A549 (cell line): ENCODE measurements around the gene GORASP1. TPM values are rescaled to one million over a fixed set of nuclear protein-coding genes. Genes with fewer than 3 reads are reported as not detected.

Experiments
- ATAC-seq, 2 experiments: fragments of 200-7000 bp in 1 of 2; fragments of >200 bp in 1 of 2; cut with Nextera tagmentation in 1 of 2; cut with Tn5 transposase in 1 of 2; 3 replicates each; pipeline versions ENCODE4 v1.8.0 to v1.9.1; 2018 to 2020; ENCODE audit warnings: mild to moderate bottlenecking in 1 of 2, moderate library complexity in 1 of 2
- CTCF ChIA-PET: fragments of 300-600 bp; sonication (Branson Sonifier 250); formaldehyde crosslinking; extraction: SDS; loops from one replicate; lab custom pipeline; 2021; ENCODE audit warnings: antibody characterized with exemption, inconsistent platforms; lab: Yijun Ruan, JAX
- POLR2A ChIA-PET: fragments of 350-600 bp; formaldehyde crosslinking; extraction: SDS; loops from one replicate; lab custom pipeline; 2021; ENCODE audit warnings: antibody characterized with exemption, inconsistent platforms; lab: Yijun Ruan, JAX
- DNase-seq, 2 experiments: peaks; one replicate each; pipeline versions ENCODE4 v3.0.0 to v3.0.0-alpha.2; 2011 to 2016; ENCODE audit warnings: low read depth in 1 of 2, low spot score in 1 of 2
- FAIRE-seq: peaks from 2 replicates; lab custom pipeline; 2011; peaks lifted over from hg19 to GRCh38; lab: Jason Lieb, UNC
- H3K27ac ChIP-seq, 2 experiments: fragments of >200 bp; sonication (Bioruptor Twin); formaldehyde crosslinking; 3 replicates each; pipeline ENCODE4 v1.5.1; 2016 to 2017
- H3K4me1 ChIP-seq: fragments of >200 bp; sonication (Bioruptor Twin); formaldehyde crosslinking; 3 replicates; pipeline ENCODE4 v1.6.1; 2016
- H3K4me2 ChIP-seq: fragments of >200 bp; sonication (Bioruptor Twin); formaldehyde crosslinking; 3 replicates; pipeline ENCODE4 v1.6.1; 2016
- H3K4me3 ChIP-seq: fragments of >200 bp; sonication (Bioruptor Twin); formaldehyde crosslinking; 3 replicates; pipeline ENCODE4 v1.5.1; 2016
- H3K9me3 ChIP-seq: fragments of >200 bp; sonication (Bioruptor Twin); formaldehyde crosslinking; 3 replicates; pipeline ENCODE4 v1.6.1; 2016
- CHD2 ChIP-seq: fragments of 150-350 bp; IDR thresholded peaks from 2 replicates; pipeline ENCODE4 v1.6.1; 2014; ENCODE audit warnings: low read length; ENCODE audit not compliant: partially characterized antibody
- CHD4 ChIP-seq: fragments of 200-600 bp; sonication (generic); IDR thresholded peaks from 2 replicates; pipeline ENCODE4 v1.6.1; 2016; ENCODE audit warnings: antibody characterized with exemption, mild to moderate bottlenecking, borderline replicate concordance
- EHF ChIP-seq: fragments of 250-450 bp; sonication (Bioruptor Pico); IDR thresholded peaks from 2 replicates; pipeline ENCODE4 v1.5.0; 2020; ENCODE audit warnings: mild to moderate bottlenecking
- EP300 ChIP-seq, 2 experiments: fragments of >200 bp; sonication (Bioruptor Twin); formaldehyde crosslinking; IDR thresholded peaks; 2 replicates in 1 of 2; 3 replicates in 1 of 2; pipeline ENCODE4 v1.6.1; 2016 to 2017
- ESRRA ChIP-seq: fragments of 150-350 bp; IDR thresholded peaks from 2 replicates; pipeline ENCODE4 v1.6.1; 2014; ENCODE audit warnings: mild to moderate bottlenecking, low read length, borderline replicate concordance
- FOXS1 ChIP-seq: fragments of 250-450 bp; sonication (Bioruptor Pico); IDR thresholded peaks from 2 replicates; pipeline ENCODE4 v1.5.0; 2020; ENCODE audit warnings: mild to moderate bottlenecking, moderate library complexity
- GATA3 ChIP-seq: IDR thresholded peaks from 2 replicates; pipeline ENCODE4 v1.6.1; 2012; ENCODE audit warnings: borderline replicate concordance
- HDAC2 ChIP-seq: fragments of 200-600 bp; sonication (generic); IDR thresholded peaks from 2 replicates; pipeline ENCODE4 v1.6.1; 2016
- JUNB ChIP-seq: fragments of >200 bp; sonication (Bioruptor Twin); formaldehyde crosslinking; IDR thresholded peaks from 2 replicates; pipeline ENCODE4 v1.6.1; 2016
- KDM1A ChIP-seq: fragments of 200-600 bp; sonication (generic); IDR thresholded peaks from 2 replicates; pipeline ENCODE4 v1.6.1; 2016; ENCODE audit warnings: low read depth, mild to moderate bottlenecking
- MAFK ChIP-seq: fragments of 450-650 bp; IDR thresholded peaks from 2 replicates; pipeline ENCODE4 v1.6.1; 2014; ENCODE audit not compliant: partially characterized antibody
- MAZ ChIP-seq: fragments of 150-350 bp; IDR thresholded peaks from 2 replicates; pipeline ENCODE4 v1.6.1; 2014; ENCODE audit warnings: antibody characterized with exemption, low read depth, low read length, borderline replicate concordance
- MYC ChIP-seq: IDR thresholded peaks from 2 replicates; pipeline ENCODE4 v1.6.1; 2012; ENCODE audit warnings: mild to moderate bottlenecking, inconsistent platforms, low read length, improper control_type of control experiment, borderline replicate concordance
- POLR2AphosphoS2 ChIP-seq: conservative IDR thresholded peaks from 2 replicates; pipeline ENCODE4 v1.6.1; 2012; ENCODE audit warnings: low read length, improper control_type of control experiment, inconsistent platforms
- RAD21 ChIP-seq, 2 experiments: fragments of >200 bp in 1 of 2; sonication (Bioruptor Twin) in 1 of 2; formaldehyde crosslinking in 1 of 2; IDR thresholded peaks in 1 of 2; conservative IDR thresholded peaks in 1 of 2; 2 replicates in 1 of 2; 3 replicates in 1 of 2; pipeline ENCODE4 v1.6.1; 2012 to 2018; ENCODE audit warnings: inconsistent platforms in 1 of 2
- RARB ChIP-seq: fragments of 250-450 bp; sonication (Bioruptor Pico); IDR thresholded peaks from 2 replicates; pipeline ENCODE4 v1.8.0; 2021; ENCODE audit warnings: mild to moderate bottlenecking, moderate library complexity
- RFX5 ChIP-seq: fragments of 450-650 bp; IDR thresholded peaks from 2 replicates; pipeline ENCODE4 v1.7.1; 2014; ENCODE audit warnings: antibody characterized with exemption, mild to moderate bottlenecking, moderate library complexity
- TFCP2L1 ChIP-seq: fragments of 250-450 bp; sonication (Bioruptor Pico); IDR thresholded peaks from 2 replicates; pipeline ENCODE4 v1.5.0; 2021; ENCODE audit warnings: mild to moderate bottlenecking
- ZFP36 ChIP-seq: fragments of 450-650 bp; IDR thresholded peaks from 2 replicates; pipeline ENCODE4 v1.6.1; 2014; ENCODE audit warnings: borderline replicate concordance; ENCODE audit not compliant: partially characterized antibody
- WGBS: methylation state at CpG from one replicate; pipeline ENCODE4 v1.1.6; 2017; ENCODE audit errors: missing lambda C conversion rate; 5-methylcytosine and 5-hydroxymethylcytosine counted together
- polyA plus RNA-seq, 4 experiments: library from polyadenylated mRNA; depleted of rRNA in 3 of 4; stranded (reverse); fragments of >200 nt; fragmentation: RNase III in 1 of 4; extraction: RNeasy Plus Mini Kit Qiagen cat#74134 plus additional on column Dnase treatment in 1 of 4; gene quantifications; 2 replicates in 3 of 4; 3 replicates in 1 of 4; pipeline ENCODE4 v1.2.3, GENCODE V29; 2011 to 2017
- TF ChIP-seq, protein P1 (sequence below): fragments of 150-350 bp; IDR thresholded peaks from 2 replicates; pipeline ENCODE4 v1.6.1; 2014; ENCODE audit warnings: low read depth, mild to moderate bottlenecking, low read length
- TF ChIP-seq, protein P2 (sequence below): fragments of 250-450 bp; sonication (Bioruptor Pico); IDR thresholded peaks from 2 replicates; pipeline ENCODE4 v1.5.0; 2021; ENCODE audit warnings: mild to moderate bottlenecking, moderate library complexity, borderline replicate concordance
- TF ChIP-seq, protein P3 (sequence below): fragments of 450-650 bp; IDR thresholded peaks from 2 replicates; pipeline ENCODE4 v1.6.1; 2014; ENCODE audit warnings: antibody characterized with exemption
- TF ChIP-seq, protein P4 (sequence below): fragments of >200 bp; sonication (Bioruptor Twin); formaldehyde crosslinking; IDR thresholded peaks from 3 replicates; pipeline ENCODE4 v1.6.1; 2016
- TF ChIP-seq, protein P5 (sequence below): fragments of 200-600 bp; sonication (generic); IDR thresholded peaks from 2 replicates; pipeline ENCODE4 v1.6.1; 2016; ENCODE audit warnings: antibody characterized with exemption, mild to moderate bottlenecking, moderate library complexity
- TF ChIP-seq, protein P6 (sequence below): fragments of >200 bp; sonication (Bioruptor Twin); formaldehyde crosslinking; IDR thresholded peaks from 2 replicates; pipeline ENCODE4 v1.6.1; 2016

The GORASP1 gene
- polyA plus RNA-seq, 2 of the 4 experiments (the other 2 are of a cell fraction), result 30.3 to 32.3 TPM

DNA sequence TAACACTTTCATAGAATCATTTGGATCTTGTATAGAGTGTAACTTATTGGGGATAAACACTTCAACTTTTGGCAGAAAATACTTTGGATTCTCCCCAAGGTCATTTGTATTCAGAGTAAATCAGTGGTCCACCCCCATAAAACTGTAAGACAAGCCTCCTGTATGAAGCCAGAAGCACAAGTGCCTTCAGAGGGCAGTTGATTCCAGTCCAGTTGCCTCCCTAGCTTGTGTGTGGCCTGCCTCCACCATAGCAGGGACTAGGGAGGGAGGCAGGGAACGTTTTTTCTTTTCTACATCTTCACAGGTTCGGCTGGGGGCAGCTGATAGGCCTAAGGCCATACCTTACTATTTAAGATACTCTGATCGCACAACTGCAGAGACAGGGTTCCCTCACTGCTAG, 11.6 kb downstream of the GORASP1 start:
- no peak for FAIRE-seq
- no peak for TF ChIP-seq TFCP2L1 (CRISPR knock-in tag)
- TF ChIP-seq, protein P1, sequence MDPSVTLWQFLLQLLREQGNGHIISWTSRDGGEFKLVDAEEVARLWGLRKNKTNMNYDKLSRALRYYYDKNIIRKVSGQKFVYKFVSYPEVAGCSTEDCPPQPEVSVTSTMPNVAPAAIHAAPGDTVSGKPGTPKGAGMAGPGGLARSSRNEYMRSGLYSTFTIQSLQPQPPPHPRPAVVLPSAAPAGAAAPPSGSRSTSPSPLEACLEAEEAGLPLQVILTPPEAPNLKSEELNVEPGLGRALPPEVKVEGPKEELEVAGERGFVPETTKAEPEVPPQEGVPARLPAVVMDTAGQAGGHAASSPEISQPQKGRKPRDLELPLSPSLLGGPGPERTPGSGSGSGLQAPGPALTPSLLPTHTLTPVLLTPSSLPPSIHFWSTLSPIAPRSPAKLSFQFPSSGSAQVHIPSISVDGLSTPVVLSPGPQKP, result no peak
- TF ChIP-seq, protein P2, sequence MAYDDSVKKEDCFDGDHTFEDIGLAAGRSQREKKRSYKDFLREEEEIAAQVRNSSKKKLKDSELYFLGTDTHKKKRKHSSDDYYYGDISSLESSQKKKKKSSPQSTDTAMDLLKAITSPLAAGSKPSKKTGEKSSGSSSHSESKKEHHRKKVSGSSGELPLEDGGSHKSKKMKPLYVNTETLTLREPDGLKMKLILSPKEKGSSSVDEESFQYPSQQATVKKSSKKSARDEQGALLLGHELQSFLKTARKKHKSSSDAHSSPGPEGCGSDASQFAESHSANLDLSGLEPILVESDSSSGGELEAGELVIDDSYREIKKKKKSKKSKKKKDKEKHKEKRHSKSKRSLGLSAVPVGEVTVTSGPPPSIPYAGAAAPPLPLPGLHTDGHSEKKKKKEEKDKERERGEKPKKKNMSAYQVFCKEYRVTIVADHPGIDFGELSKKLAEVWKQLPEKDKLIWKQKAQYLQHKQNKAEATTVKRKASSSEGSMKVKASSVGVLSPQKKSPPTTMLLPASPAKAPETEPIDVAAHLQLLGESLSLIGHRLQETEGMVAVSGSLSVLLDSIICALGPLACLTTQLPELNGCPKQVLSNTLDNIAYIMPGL, result no peak
- TF ChIP-seq ESRRA, result no peak
- no peak for TF ChIP-seq CHD4
- no peak for TF ChIP-seq POLR2AphosphoS2
- TF ChIP-seq, protein P3, sequence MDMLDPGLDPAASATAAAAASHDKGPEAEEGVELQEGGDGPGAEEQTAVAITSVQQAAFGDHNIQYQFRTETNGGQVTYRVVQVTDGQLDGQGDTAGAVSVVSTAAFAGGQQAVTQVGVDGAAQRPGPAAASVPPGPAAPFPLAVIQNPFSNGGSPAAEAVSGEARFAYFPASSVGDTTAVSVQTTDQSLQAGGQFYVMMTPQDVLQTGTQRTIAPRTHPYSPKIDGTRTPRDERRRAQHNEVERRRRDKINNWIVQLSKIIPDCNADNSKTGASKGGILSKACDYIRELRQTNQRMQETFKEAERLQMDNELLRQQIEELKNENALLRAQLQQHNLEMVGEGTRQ, result no peak
- no peak for TF ChIP-seq MYC
- TF ChIP-seq RARB (CRISPR knock-in tag), result no peak
- TF ChIP-seq CHD2, result no peak
- no peak for TF ChIP-seq HDAC2
- TF ChIP-seq GATA3, result no peak
- TF ChIP-seq RFX5, result no peak
- TF ChIP-seq MAZ, result no peak
- TF ChIP-seq MAFK, result no peak
- TF ChIP-seq, protein P4, sequence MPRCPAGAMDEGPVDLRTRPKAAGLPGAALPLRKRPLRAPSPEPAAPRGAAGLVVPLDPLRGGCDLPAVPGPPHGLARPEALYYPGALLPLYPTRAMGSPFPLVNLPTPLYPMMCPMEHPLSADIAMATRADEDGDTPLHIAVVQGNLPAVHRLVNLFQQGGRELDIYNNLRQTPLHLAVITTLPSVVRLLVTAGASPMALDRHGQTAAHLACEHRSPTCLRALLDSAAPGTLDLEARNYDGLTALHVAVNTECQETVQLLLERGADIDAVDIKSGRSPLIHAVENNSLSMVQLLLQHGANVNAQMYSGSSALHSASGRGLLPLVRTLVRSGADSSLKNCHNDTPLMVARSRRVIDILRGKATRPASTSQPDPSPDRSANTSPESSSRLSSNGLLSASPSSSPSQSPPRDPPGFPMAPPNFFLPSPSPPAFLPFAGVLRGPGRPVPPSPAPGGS, result no peak
- no peak for TF ChIP-seq RAD21 (conservative IDR thresholded peaks at IDR 0.05 in 1 of 2, IDR thresholded peaks at IDR 0.05 in 1 of 2)
- no peak for TF ChIP-seq KDM1A

DNA sequence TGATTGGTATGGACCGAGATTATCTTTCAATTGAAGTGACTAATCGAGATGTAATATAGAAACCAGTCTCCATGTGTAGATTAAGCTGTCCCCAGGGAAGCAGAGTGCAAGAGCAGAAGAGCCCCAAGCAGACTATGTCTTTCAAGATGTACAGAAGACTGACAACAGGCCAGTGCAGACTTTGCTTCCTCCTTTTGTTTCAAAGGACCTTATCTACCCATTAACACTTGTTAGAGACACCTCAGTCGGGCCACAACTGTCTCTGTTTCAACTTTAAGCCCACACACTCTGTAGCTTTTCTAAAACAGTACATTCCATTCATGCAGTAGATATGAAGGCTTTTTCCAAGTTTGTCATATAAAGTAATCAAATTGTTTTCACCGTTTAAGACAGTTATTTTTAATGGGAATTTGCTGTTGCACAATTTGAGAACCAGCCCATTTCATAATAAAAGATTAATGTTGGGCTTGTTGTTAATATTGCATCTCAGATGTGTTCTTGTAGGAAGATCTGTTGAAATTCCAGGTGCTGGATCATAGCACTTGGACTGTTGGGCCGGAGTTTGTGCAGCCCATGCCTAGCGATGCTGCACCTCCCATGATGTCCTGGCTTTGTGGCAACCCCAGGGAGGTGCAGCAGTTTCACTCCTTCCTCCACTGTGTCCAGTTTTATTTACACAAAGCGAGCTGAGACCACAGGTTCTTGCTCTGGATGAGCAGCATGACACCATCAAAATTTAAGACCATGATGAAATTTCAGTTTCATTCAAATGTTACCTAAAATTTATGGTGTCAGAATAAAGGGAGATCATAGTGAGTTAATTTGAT, 12.4 kb downstream of the GORASP1 start:
- Histone ChIP-seq H3K27ac (no peak overlapping the region), H3K9me3 (no peaks in the 10 kb centered on the region), H3K4me2 (no peak overlapping the region), H3K4me1 (no peaks in the 10 kb centered on the region), H3K4me3 (no peak overlapping the region)
- ATAC-seq, result no peak
- ChIA-PET POLR2A (no interaction called here), CTCF (interaction anchor here (1.1 to 1.9 kb wide), 3 partner anchors 8 to 193 kb away, joined by 3 to 5 read pairs (median 3); no protein-coding TSS in a partner anchor)
- WGBS, result 74% methylated on average over 7 of the region's 7 CpGs
- no peak for FAIRE-seq
- DNase-seq, result no peak
- TF ChIP-seq EP300 (IDR thresholded peaks at IDR 0.05) (no peak), ZFP36 (no peak), FOXS1 (CRISPR knock-in tag) (no peak), HDAC2 (no peak), MAZ (no peak), EHF (no peak), POLR2AphosphoS2 (no peak), JUNB (no peak)
- TF ChIP-seq, protein P5, sequence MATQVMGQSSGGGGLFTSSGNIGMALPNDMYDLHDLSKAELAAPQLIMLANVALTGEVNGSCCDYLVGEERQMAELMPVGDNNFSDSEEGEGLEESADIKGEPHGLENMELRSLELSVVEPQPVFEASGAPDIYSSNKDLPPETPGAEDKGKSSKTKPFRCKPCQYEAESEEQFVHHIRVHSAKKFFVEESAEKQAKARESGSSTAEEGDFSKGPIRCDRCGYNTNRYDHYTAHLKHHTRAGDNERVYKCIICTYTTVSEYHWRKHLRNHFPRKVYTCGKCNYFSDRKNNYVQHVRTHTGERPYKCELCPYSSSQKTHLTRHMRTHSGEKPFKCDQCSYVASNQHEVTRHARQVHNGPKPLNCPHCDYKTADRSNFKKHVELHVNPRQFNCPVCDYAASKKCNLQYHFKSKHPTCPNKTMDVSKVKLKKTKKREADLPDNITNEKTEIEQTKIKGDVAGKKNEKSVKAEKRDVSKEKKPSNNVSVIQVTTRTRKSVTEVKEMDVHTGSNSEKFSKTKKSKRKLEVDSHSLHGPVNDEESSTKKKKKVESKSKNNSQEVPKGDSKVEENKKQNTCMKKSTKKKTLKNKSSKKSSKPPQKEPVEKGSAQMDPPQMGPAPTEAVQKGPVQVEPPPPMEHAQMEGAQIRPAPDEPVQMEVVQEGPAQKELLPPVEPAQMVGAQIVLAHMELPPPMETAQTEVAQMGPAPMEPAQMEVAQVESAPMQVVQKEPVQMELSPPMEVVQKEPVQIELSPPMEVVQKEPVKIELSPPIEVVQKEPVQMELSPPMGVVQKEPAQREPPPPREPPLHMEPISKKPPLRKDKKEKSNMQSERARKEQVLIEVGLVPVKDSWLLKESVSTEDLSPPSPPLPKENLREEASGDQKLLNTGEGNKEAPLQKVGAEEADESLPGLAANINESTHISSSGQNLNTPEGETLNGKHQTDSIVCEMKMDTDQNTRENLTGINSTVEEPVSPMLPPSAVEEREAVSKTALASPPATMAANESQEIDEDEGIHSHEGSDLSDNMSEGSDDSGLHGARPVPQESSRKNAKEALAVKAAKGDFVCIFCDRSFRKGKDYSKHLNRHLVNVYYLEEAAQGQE, result no peak
- TF ChIP-seq, protein P1, result no peak
- TF ChIP-seq, protein P6, sequence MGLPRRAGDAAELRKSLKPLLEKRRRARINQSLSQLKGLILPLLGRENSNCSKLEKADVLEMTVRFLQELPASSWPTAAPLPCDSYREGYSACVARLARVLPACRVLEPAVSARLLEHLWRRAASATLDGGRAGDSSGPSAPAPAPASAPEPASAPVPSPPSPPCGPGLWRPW, result no peak

More for the DNA sequence above, 11.6 kb downstream of the GORASP1 start:
- ATAC-seq (no peak), DNase-seq (no peak)
- ChIA-PET CTCF (interaction anchor here (1.1 to 1.9 kb wide), 3 partner anchors 9 to 192 kb away, joined by 3 to 5 read pairs (median 3); no protein-coding TSS in a partner anchor), POLR2A (no interaction called here)
- Histone ChIP-seq H3K27ac (no peak overlapping the region), H3K4me1 (no peaks in the 10 kb centered on the region), H3K4me3 (no peak overlapping the region), H3K9me3 (no peaks in the 10 kb centered on the region), H3K4me2 (no peak overlapping the region)
- WGBS, result 50% methylated on average over 3 of the region's 3 CpGs
